Measurements from ENCODE around the gene C19orf81.

C19orf81 gene

DNA sequence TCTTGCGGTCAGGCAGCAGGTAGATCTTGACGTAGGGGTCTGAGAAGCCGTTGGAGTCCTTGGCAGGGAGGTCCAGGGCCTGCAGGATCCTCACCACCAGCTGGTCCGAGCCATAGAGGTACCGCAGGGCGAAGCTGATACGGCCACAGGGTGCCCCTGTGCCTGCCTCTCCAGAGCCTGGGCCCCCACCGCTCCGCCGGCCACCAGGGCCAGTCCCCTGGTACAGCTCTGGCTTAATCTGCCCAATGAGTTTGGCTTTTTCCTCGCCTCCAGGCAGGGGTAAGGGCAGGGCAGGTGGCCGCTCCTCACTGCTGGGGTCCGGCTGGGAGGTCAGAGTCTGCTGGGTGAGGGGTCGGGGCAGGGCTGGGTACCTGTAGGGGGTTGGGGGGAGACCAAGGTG is 19.4 kb upstream of the C19orf81 start:
- no peak for DNase-seq

DNA sequence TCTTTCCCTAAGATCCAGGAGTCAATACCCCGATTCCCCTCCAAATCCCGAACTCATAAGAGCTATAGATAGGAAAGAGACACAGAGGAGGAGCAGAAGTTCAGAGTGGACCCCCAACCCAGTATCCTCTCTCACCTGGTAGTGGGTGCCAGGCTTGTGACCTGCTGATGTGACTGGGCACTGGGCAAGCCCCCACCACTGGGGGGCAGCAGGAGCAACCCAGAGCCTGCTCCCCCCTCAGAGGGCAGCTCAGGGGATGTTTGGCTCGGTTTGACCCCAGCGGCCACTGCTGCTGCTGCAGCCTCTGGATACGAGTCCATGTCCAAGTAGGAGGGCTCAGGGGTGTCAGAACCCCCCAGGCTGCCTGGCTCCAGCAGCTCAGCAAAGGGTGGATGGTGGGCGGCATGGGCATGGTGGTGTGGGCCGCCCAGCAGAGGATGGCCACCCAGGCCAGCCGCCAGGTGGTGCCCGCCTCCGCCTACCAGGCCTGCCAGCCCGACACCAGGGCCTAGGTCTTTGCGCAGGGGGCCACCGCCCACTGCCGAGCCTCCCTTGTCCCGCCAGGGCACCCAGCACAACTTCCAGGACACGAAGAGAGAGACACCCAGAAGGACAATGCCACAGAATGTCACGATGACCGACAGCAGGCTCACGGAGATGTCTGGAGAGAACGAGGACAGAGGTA is 17.0 kb upstream of the C19orf81 start:
- DNase-seq: no peak

DNA sequence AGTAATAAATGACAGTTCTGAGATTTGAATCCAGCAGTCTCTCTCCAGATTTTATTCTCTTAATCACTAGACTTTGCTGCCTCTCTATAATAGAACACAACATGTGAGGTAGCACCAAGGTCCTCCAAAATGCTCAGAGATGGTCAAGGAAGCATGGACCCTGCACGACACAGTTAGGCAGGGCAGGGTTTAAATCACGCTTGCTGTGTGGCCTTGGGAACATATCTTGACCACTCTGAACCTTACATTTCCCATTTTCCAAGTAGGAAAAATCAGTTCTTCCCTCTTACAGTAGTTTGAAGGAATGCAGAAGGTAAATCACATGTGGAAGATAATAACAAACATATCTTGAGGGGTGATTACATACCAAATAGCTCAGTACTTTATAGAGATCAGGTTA is 15.9 kb upstream of the C19orf81 start:
- no peak for DNase-seq

DNA sequence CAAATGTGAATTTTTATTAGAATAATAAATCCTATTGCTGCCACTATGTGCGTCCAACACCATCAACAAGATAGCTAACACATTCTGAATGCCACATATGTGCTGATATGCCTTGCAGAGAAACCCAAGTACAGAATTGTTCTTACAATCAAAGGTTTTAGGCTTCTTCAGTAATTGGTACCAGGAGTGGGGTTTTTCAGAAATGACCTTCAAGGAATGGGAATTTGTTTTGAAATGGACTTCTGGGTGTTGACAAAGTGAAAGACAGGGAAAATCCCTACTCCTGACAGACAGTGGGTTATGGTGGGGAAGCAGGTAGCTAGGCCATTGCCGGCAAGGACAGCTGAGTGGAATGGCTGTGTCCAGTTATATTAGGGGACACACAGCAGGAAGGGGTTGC is 15.3 kb upstream of the C19orf81 start:
- DNase-seq: no peak

DNA sequence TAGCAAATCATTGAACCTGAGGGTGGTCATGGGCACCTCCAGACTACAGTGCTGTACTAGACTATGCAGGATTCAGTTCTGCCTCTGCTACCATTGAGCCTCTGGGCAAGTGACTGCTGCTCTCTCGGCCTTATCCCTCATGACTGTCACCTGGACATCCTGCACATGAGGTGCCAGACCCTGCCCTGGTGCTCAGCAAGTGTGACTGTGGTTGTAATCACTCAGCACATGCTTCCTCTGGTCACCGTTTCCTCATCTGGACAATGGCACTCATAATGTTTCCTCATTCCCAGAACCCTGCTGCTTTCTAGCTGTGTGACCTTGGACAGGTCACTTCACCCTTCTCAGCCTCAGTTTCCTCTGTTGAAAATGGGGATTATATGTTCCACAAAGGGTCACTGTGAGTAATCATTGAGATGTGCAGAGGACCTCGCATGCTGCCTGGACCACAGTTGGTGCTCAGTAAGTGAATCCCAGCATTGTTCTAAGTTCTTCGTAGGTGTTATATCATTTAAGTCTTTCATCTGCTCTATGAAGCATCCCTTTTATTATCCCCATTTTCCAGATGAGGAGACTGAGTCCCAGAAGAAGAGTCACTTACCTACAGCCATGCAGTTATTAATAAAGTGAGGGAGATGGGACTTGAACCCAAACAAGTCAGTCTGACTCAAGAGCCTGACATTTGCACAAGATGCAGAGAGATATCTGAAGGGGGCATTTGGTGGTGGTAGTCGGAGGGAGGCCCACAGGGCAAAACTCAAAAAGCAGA is 12.7 kb upstream of the C19orf81 start:
- no peak for DNase-seq

DNA sequence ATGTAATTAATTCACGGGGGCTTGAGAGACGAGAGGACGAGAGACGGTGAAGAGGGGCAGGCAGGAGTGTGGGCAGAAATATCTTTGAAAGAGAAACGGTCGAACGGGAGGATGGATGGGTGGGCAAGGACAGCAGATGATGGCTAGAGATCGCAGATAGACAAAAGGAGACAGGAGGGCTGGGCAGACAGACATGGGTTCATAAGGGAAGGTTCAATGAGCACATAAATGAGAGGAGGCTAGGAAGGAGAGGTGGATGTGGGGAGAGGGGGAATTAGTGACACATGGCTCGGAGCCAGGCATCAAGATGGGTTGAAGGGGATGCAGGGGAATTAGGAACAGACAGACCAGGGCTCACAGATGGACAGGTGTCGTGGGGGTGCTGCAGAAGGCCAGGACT is 10.6 kb upstream of the C19orf81 start:
- no peak for DNase-seq

DNA sequence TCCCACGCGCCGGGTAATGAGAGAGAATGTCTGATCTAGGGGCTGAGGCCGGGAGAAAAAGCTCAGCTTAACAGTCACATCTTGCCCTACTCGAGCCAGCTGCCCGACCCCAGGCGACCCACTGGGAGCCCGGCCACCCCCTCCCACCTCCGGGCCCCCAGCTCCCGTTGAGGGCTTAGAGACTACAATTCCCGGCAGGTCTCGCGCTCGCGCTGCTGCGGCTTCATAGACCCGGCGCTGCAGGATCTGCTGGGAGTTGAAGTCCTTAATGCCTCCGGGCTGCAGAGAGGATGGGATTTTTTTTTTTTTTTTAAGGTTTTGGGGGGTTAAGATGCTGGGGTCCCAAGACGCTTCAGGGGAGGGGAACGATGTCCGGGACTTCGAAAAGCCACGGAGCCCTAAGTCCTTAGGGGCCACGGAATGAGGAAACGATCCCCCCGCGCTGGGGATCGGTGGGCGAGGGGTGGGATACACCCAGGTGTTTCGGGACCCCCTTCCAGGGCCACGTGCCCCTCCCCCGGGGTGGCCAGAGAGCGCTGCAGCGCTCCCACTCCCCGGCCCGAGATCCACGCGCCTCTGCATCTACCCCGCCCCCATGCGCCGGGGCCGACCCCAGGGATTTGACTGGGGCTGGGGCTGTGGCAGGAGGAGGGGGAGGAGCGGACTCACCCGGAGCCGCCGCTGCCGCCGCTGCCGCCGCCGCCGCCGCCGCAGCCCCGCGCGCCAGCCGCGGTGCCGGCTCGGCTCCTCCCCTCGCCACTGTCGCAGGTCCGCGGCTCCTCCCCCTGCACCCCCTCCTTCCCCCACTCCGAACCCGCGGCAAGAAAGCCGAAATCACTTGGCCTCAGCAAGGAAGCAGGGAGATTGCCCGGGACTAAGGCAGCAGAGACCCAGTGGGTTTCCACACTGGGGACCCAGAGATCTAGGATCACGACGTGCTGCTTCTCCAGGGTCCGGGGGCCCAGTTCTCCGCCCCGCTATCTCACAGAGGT is 9.8 kb upstream of the C19orf81 start, which contains the start of gene SYT3:
Gene SYT3 (minus strand): TSS at position 761 of the 992 bp plus-strand sequence. CDS start 2,470 bp downstream, outside the sequence.
- DNase-seq: no peak

DNA sequence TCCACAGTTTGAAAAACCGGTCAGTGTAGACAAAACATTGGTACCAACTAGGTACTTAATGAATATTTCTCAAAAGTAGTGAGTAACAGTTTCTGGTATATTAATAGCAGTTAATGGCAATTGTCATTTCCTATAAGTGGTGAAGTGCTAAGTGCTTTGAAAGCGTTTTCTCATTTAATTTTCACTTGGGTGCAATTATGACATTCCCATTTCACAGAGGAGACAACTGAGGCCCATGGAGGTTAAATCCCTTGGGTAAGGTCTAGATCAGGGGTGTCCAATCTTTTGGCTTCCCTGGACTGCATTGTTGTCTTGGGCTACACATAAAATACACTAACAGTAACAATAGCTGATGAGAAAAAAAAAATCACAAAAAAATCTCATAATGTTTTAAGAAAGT is 8.9 kb upstream of the C19orf81 start:
- DNase-seq: no peak

DNA sequence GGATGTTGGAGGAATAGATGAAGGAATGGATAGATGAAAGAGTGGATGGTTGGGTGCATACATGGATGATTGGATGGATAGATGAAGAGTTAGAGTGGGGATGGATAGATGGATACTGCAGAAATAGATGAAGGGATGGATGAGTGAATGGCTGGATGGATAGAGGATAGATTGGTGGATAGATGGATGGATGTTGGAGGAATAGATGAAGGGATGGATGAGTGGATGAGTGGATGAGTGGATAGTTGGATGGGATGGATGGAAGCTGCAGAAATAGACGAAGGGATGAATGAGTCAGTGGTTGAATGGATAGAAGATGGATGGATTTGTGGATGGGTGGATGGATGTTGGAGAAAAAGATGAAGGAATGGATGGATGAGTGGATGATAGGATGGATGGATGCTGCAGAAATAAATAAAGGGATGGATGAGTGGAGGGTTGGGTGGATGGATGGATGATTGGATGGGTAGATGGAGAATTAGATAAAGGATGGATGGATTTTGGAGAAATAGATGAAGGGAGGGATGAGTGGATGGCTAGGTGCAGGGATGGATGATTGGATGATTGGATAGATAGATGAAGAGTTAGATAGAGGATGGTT is 4.8 kb upstream of the C19orf81 start:
- no peak for DNase-seq

DNA sequence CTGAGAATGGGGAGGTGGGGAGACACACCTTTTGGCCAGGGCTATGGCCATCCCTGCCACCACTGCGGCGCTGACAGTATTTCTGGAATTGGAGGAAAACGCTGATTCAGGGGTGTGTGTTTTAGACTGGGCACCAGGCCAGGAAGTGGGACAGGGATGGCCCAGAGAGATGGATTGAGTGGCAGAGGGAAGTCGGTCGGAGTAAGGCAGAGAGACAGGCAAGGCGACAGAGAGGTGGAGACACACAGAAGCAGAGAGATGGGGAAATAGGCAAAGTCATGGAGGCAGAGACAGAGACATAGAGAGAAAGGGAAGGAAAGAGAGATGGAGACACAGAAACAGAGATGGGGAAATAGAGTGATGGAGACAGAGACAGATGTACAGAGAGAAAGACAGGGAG is 4.1 kb upstream of the C19orf81 start:
- DNase-seq: no peak

DNA sequence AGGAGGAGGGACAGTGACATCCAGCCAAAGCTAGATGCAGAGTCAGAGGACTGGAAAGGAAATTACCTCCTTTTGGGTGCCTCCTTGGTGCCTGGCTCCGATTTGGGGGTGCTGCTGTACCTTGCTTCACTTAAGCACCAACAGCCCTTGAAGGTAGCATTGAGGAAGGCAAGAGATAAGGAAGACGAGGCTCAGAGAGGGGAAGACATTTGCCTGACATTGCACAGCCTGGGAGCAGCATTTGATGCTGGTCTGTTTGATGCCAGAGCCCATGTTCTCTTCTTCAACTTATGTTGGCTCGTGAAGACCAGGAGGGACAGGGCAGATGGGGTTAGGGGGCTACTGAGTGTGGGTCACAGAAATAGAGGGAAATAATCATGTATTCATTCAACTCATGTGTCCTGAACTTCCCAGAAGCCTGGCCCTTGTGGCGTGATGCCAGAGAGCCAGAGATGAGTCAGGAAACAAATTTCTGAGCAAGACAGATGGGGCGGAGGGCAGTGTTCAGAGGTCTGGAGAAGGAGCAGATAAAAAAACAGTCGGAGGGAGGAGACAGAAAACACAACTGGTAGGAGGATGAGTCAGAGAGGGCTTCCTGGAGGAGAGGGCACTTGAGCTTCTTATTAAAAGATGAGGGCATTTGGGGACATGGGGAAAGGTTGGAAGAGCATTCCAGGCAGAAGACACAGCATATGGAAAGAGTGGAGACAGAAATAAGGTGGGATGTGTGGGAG is 3.0 kb upstream of the C19orf81 start:
- DNase-seq: peak; percentile 72

DNA sequence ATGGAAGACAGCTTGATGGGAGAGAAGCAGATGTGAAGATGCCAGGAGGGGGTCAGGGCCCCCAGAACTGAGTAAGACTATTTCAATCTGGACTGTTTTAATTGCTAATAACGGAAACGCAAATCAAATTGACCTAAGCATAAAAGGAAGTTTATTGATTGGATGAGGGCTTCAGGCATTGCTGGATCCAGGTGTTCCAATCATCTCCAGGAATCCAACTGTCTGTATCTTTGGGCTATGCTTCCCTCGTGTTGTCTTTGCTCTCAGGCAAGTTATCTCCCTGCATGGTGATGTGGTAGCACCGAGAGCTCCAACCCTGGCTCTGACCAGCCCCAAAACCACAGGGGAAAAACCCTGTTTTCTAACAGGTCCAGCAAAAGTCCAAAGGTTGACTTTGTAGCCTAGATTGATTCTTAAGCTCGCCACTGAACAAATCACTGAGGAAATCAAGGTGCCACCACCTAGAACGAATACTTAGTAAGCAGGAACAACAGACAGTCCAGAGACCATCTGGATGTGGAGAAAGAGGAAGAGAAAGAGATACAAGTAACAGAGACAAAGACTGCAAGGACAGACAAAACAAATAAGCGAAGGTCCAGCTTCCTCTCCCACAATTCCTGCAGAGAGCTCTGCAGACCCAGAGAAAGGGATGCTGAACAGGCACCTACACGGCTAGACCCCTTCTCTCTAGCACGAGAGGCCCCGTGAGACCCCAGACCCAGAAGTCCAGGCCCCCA is 1.2 kb upstream of the C19orf81 start:
- no peak for DNase-seq

DNA sequence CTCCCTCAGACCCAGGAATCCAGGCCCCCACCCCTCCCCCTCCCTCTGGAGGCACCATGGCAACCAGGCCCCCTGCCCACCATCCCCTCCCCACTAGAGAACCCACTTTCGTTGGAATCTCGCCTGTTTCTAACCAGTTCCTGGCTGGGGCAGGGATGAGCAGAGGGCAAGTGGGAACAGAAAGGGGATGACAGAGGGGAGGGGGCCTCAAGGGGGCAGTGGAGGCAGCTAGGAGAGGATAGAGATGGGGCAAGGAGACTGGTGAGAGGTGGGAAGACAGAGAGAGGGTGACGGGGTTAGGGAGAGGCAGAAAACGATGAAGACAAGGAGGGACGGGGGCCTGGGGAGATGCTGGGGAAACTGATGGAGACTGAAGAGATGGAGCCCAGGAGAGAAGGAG is 586 bp upstream of the C19orf81 start:
- no peak for DNase-seq

DNA sequence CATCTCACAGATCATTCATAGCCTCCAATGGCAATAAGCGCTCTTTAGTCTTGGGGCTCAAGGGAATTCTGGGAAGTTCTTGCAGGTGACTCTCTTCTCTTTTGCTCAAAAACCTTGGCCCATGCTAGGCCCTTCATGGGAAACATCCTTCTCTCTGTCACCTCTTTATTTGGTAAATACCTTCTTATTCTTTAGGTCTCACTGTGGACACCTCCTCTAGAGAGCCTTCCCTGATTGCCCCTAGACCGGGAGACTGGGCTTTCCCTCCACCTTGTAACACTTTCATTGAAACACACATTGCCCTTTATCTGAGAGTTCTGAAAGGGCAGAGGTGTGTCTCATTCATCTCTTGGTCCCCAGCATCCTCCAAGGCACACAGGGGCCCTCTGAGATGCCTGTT is 1.9 kb downstream of the C19orf81 start:
- no peak for DNase-seq

DNA sequence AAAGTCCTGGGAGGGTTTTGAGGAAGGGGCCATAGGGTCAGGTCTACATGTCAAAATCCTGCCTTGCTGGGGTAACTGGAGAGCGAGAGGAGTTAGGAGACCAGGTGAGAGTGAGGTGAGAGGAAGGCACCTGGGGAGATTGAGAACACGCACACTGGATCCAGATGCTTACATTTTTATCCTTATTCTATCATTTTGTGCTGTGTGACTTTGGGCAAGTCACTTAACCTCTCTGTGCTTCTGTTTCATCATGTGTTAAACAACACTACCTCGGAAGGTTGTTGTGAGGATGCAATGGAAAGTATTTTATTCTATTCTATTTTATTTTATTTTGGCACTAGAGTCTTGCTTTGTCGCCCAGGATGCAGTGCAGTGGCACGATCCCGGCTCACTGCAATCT is 3.5 kb downstream of the C19orf81 start:
- DNase-seq: no peak

DNA sequence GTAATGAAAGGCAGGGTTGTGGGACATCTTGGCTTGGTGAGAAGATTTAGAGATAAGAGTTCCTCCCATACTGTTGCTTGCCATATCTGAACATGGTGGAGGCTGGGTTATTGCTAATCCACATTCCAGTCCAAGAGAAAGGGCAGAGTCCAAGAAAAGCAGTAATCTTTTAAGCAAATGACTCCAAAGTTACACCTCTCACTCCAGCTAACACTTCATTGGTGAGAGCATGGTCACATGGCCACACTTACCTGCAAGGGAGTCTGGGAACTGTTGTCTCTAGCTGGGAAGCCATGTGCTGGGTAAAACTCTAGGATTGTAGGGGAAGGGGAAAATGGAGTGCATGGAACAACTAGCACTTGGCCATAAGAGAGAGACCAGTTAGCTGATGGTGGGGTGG is 5.6 kb downstream of the C19orf81 start:
- no peak for DNase-seq

DNA sequence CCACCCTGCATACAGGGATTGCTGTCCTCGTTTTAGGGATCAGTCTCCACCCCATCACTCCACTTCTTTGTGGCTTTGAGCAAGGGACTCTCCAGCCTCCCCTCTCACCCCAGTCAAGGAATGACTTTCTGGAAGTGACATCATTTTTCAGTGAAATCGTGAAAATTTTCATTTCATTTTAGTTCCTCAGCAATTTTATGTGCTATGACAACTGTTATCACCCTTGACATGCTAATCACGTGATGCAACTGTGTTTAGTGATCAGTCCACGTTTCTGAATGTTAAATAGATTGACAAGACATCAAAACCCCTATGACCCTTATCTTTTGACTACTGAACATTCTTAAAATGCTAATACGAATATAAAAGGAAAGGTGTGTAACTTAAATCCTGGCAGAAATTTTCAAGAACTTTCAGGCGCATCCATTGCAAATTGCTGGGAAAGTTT is 8.0 kb downstream of the C19orf81 start:
- no peak for DNase-seq

DNA sequence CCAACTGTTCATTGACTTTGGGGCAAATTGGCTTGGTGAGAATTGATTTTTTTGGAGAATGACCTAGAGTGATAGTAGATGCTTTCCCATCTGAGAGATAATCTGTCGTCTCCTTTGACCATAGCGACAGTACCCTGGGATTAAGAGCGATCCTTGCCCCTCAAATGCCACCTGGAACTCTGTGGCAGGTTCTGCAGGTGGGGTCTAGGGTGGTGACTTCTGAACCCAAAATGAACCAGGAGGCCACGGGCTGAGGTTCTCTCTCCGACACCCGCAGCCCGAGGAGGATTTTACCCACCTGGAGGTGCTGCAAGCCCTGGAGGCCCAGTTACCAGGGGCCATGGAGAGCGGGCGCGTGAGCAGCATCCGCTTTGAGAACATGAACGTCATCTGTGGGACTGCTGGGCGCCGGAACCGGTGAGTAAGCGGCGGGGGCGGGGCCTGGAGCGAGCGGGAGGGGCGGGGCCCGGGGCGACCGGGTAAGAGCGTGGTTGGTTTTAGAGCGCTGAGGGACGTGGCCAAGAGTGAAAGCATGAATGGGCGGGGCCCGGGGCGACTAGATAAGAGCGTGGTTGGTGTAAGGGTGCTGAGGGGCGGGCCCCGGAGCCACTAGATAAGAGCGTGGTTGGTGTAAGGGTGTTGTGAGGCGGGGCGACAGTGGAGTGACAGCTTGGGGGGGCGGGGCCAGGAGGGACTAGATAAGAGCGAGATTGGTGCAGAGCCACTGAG is 8.6 kb downstream of the C19orf81 start:
- DNase-seq: peak; percentile 54

DNA sequence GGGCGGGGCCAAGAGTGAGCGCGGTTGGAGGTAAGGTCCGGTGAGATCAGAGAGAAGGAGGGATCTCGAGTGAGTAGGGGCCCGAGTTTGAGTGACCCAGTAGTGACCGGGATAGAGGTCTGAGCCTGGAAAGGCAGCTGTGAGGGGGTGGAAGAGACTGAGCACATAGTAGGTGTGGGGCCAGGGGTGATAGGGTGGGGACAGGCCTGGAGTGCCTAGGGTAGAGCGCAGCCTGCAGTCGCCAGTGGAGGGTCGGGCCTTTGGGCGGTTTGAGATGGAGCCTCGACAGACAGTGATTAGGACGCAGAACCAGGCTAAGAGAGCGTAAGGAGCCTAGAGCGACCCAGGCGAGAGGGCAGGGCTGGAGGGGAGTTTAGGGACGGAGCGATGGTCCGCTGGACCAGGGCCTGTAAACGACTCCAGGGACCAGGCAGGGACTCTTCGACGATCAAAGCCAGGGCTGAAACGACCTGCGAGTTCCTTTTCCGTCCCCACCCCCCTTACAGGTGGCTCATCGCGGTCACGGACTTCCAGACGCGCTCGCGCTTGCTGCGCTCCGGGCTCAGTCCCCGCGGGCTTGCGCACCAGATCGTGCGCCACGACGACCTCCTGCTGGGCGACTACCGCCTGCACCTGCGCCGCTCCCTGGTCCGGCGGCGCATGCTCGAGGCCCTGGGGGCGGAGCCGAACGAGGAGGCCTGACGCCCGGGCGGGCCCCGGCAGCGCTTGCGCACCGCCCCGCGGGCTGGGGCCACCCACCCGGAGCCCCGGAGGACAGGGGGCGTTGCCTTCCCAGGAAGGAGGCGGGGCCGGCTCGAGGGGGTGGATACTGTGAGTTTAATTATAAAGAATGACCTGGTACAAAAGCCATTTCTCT is 9.4 kb downstream of the C19orf81 start:
- DNase-seq: no peak
